ENCODE data around the gene USP47.

DNA sequence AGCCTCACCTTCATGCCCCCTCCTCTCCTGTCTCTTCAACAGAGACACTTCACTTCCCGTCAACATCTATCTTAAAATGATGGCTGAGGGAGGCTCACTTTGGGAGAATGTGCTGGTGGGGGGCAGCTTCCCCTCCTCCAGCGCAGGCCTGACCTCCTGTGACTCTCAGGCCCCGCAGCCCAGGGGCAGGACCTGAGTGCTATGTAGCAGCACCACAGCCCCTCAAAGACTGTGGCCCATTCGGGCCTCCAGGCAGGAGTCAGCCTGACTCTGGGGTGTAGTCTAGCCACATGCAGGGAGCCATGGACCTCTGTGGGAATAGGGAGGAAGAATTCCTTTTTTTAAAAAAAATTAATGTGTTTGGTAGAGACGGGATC is 123.0 kb downstream of the USP47 start:
- TF ChIP-seq CTCF (IDR thresholded peaks at IDR 0.05) (no peak), POLR2A (IDR thresholded peaks at IDR 0.05) (no peak)

Measured in thyroid gland (tissue), 4 donors.